Measurements from ENCODE around the gene FGGY.

The FGGY gene

DNA sequence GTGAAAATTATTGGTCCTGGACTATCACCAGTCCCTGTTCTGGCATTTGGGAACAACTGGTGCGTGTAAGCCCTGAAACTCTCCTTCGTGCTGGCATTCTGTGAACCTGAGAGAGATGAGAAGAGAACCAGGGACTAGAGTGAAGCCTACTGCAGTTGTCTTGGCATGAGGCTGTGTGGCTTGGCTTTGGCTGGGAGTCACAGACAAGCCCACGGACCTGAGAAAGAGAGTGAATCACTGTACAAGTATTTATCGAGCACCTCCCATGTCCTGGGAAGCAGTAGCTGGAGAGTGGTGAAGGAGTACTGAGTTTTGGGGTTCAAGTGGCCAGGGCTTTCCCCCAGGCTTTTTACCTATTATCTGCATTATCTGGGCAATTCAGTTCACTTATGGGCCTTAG lies 63.3 kb downstream of the FGGY start:
- Histone ChIP-seq H3K27me3 (ENCODE audit: insufficient read depth, low read length, poor library complexity) (no peaks in the 10 kb centered on the region), H3K4me3 (ENCODE audit: low read depth in 1 of 2, low read length in 2 of 2) (no peak overlapping the region), H3K9ac (ENCODE audit: low read depth, low read length) (no peak overlapping the region), H3K4me1 (ENCODE audit: insufficient read depth, low read length) (no peaks in the 10 kb centered on the region), H3K36me3 (ENCODE audit: insufficient read depth, low read length) (no peaks in the 10 kb centered on the region; the same call in 1 of the 2 replicates), H3K9me3 (ENCODE audit: insufficient read depth, low read length, severe bottlenecking) (no peaks in the 10 kb centered on the region), H2AFZ (ENCODE audit: low read depth, low read length) (no peak overlapping the region), H3K79me2 (ENCODE audit: insufficient read depth, low read length) (no peaks in the 10 kb centered on the region), H3K4me2 (ENCODE audit: insufficient read depth, low read length) (no peak overlapping the region), H4K20me1 (ENCODE audit: insufficient read depth, low read length) (no peaks in the 10 kb centered on the region), H3K27ac (ENCODE audit: low read length) (no peak overlapping the region)
- TF ChIP-seq, protein P1, sequence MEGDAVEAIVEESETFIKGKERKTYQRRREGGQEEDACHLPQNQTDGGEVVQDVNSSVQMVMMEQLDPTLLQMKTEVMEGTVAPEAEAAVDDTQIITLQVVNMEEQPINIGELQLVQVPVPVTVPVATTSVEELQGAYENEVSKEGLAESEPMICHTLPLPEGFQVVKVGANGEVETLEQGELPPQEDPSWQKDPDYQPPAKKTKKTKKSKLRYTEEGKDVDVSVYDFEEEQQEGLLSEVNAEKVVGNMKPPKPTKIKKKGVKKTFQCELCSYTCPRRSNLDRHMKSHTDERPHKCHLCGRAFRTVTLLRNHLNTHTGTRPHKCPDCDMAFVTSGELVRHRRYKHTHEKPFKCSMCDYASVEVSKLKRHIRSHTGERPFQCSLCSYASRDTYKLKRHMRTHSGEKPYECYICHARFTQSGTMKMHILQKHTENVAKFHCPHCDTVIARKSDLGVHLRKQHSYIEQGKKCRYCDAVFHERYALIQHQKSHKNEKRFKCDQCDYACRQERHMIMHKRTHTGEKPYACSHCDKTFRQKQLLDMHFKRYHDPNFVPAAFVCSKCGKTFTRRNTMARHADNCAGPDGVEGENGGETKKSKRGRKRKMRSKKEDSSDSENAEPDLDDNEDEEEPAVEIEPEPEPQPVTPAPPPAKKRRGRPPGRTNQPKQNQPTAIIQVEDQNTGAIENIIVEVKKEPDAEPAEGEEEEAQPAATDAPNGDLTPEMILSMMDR (IDR thresholded peaks at IDR 0.05; ENCODE audit: borderline replicate concordance, extremely low read depth, low read length, poor library complexity, severe bottlenecking) = no peak
- TF ChIP-seq EZH2 (IDR thresholded peaks at IDR 0.05; ENCODE audit: borderline replicate concordance, low read depth, low read length, severe bottlenecking) = no peak
- ATAC-seq (ENCODE audit: insufficient read depth, low read depth) (no peak), DNase-seq (no peak)

DNA sequence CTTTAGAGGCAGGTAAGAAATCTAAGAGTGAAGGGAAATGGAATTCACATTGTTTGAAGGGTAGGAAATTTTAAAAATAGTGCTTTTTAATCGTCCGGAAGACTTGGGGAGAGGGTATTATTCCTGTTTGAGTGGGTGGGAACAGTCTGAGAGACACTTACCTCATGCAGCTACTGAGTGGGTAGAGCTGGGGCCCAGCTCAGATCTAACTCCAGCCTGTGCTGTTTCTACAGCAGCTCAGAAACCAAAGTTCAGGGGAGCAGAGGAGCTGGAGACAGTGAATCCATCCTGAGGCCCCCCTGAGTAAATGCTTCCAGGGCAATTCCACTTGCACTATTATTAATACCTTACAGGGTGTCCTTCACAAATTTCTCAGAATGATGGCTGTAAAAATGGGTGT lies 63.8 kb downstream of the FGGY start:
- Histone ChIP-seq H3K36me3 (ENCODE audit: insufficient read depth, low read length) (no peaks in the 10 kb centered on the region; the same call in 1 of the 2 replicates), H3K4me3 (ENCODE audit: low read depth in 1 of 2, low read length in 2 of 2) (no peak overlapping the region), H3K79me2 (ENCODE audit: insufficient read depth, low read length) (no peaks in the 10 kb centered on the region), H3K4me2 (ENCODE audit: insufficient read depth, low read length) (no peak overlapping the region), H3K4me1 (ENCODE audit: insufficient read depth, low read length) (no peaks in the 10 kb centered on the region), H2AFZ (ENCODE audit: low read depth, low read length) (no peak overlapping the region), H4K20me1 (ENCODE audit: insufficient read depth, low read length) (no peaks in the 10 kb centered on the region), H3K9ac (ENCODE audit: low read depth, low read length) (no peak overlapping the region), H3K27ac (ENCODE audit: low read length) (no peak overlapping the region), H3K27me3 (ENCODE audit: insufficient read depth, low read length, poor library complexity) (no peaks in the 10 kb centered on the region), H3K9me3 (ENCODE audit: insufficient read depth, low read length, severe bottlenecking) (no peaks in the 10 kb centered on the region)
- DNase-seq = no peak
- TF ChIP-seq, protein P1 (IDR thresholded peaks at IDR 0.05; ENCODE audit: borderline replicate concordance, extremely low read depth, low read length, poor library complexity, severe bottlenecking) = no peak
- no peak for TF ChIP-seq EZH2 (IDR thresholded peaks at IDR 0.05; ENCODE audit: borderline replicate concordance, low read depth, low read length, severe bottlenecking)
- no peak for ATAC-seq (ENCODE audit: insufficient read depth, low read depth)

DNA sequence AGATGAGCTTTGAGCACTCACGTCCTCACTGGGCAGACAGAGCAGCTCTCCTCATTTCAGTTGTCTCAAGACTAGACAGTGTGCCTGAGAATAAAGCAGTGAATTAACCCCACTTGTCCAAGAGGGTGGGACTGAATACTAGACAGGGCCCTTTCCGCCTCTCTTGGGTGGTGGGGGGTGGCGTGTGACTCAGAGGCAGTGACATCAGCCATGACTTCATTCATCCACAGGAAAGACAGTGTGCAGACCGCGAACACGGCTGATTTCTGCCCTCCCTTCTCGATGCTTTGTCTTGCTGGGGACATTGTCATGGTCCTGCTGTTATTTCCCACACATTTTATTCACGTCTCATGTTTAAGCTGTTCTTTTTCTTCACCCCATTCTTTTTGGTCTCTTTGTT lies 64.9 kb downstream of the FGGY start:
- Histone ChIP-seq H3K27ac (ENCODE audit: low read length) (no peak overlapping the region), H2AFZ (ENCODE audit: low read depth, low read length) (no peak overlapping the region), H3K4me1 (ENCODE audit: insufficient read depth, low read length) (no peaks in the 10 kb centered on the region), H3K79me2 (ENCODE audit: insufficient read depth, low read length) (no peaks in the 10 kb centered on the region), H3K9me3 (ENCODE audit: insufficient read depth, low read length, severe bottlenecking) (no peaks in the 10 kb centered on the region), H3K4me3 (ENCODE audit: low read depth in 1 of 2, low read length in 2 of 2) (no peak overlapping the region), H4K20me1 (ENCODE audit: insufficient read depth, low read length) (no peaks in the 10 kb centered on the region), H3K9ac (ENCODE audit: low read depth, low read length) (no peak overlapping the region), H3K36me3 (ENCODE audit: insufficient read depth, low read length) (no peaks in the 10 kb centered on the region; the same call in 1 of the 2 replicates), H3K4me2 (ENCODE audit: insufficient read depth, low read length) (no peak overlapping the region), H3K27me3 (ENCODE audit: insufficient read depth, low read length, poor library complexity) (no peaks in the 10 kb centered on the region)
- DNase-seq (no peak), ATAC-seq (ENCODE audit: insufficient read depth, low read depth) (no peak)
- no peak for TF ChIP-seq EZH2 (IDR thresholded peaks at IDR 0.05; ENCODE audit: borderline replicate concordance, low read depth, low read length, severe bottlenecking)
- TF ChIP-seq, protein P1 (IDR thresholded peaks at IDR 0.05; ENCODE audit: borderline replicate concordance, extremely low read depth, low read length, poor library complexity, severe bottlenecking) = no peak

DNA sequence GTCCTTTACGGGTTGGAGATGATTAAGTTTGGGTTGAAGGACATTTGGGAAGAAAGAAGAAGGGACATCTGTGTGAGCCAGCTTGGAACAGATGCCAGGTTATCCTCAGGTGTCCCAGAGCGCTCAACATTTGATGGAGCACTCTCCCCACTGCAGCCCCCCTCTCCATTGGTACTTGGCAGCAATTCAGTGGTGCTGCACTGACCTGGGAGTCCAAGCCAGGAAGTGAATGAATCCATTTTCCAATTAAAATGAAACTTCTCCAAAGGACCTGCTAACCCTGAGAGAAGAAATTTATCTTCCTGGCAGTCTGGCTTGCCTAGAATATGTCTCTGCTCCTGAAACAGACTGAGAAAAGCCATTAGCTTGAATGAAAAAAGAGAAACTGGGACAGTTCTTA lies 67.1 kb downstream of the FGGY start:
- ATAC-seq (ENCODE audit: insufficient read depth, low read depth) (no peak), DNase-seq (no peak)
- no peaks in the 10 kb centered on the region for H3K4me1 ChIP-seq (ENCODE audit: insufficient read depth, low read length)

More for the DNA sequence above, 67.1 kb downstream of the FGGY start:
- TF ChIP-seq, protein P1 (IDR thresholded peaks at IDR 0.05; ENCODE audit: borderline replicate concordance, extremely low read depth, low read length, poor library complexity, severe bottlenecking) = no peak
- TF ChIP-seq EZH2 (IDR thresholded peaks at IDR 0.05; ENCODE audit: borderline replicate concordance, low read depth, low read length, severe bottlenecking) = no peak
- H4K20me1 ChIP-seq (ENCODE audit: insufficient read depth, low read length) = no peaks in the 10 kb centered on the region
- H3K9ac ChIP-seq (ENCODE audit: low read depth, low read length) = no peak overlapping the region
- H3K27ac ChIP-seq (ENCODE audit: low read length) = no peak overlapping the region
- no peaks in the 10 kb centered on the region for H3K36me3 ChIP-seq (ENCODE audit: insufficient read depth, low read length)
- H3K79me2 ChIP-seq (ENCODE audit: insufficient read depth, low read length) = no peaks in the 10 kb centered on the region
- H3K4me2 ChIP-seq (ENCODE audit: insufficient read depth, low read length) = no peak overlapping the region
- no peaks in the 10 kb centered on the region for H3K9me3 ChIP-seq (ENCODE audit: insufficient read depth, low read length, severe bottlenecking)
- H3K27me3 ChIP-seq (ENCODE audit: insufficient read depth, low read length, poor library complexity) = no peaks in the 10 kb centered on the region
- no peak overlapping the region for H3K4me3 ChIP-seq (ENCODE audit: low read depth in 1 of 2, low read length in 2 of 2)
- H2AFZ ChIP-seq (ENCODE audit: low read depth, low read length) = no peak overlapping the region

Measured in DND-41 (cell line).